HCT116 (cell line): ENCODE results near the gene GDPD5. TPM values are rescaled to one million over a fixed set of nuclear protein-coding genes. Genes with fewer than 3 reads are reported as not detected.

Experiments used
- ATAC-seq: fragments of 200-7000 bp; cut with Tn5 transposase; 2 replicates; pipeline ENCODE4 v1.9.1; 2020; ENCODE audit warnings: mild to moderate bottlenecking, moderate library complexity
- BruUV-seq: library from RNA; stranded (reverse); fragments of 400-500 nt; replicated peaks from 2 replicates; lab custom pipeline; 2021; lab: Mats Ljungman, UMichigan
- CTCF ChIA-PET: fragments of 300-600 bp; sonication (Branson Sonifier 250); formaldehyde crosslinking; loops from one replicate; lab custom pipeline; 2021; ENCODE audit warnings: antibody characterized with exemption; lab: Charles Lee
- POLR2A ChIA-PET: fragments of 300-600, 350-600 bp; sonication (Branson Sonifier 250); formaldehyde crosslinking; loops from one replicate; lab custom pipeline; 2021; ENCODE audit warnings: antibody characterized with exemption; lab: Charles Lee
- RAD21 ChIA-PET, 2 experiments: fragments of 300-600 bp; sonication (Branson Sonifier 250); formaldehyde crosslinking; loops; one replicate each; lab custom pipeline; 2023; ENCODE audit warnings: low total read pairs in 2 of 2; ENCODE audit not compliant: uncharacterized antibody in 2 of 2, unreplicated experiment in 2 of 2, low non-redundant PET in 1 of 2; lab: Charles Lee
- DNase-seq: peaks from one replicate; pipeline ENCODE4 v3.0.0-alpha.2; 2010; ENCODE audit warnings: low read depth, low spot score
- H2AFZ ChIP-seq: fragments of 200-600 bp; shearing (Covaris generic), sonication (generic); 2 replicates; pipeline ENCODE4 v1.6.1; 2017; ENCODE audit warnings: low read depth, mixed run types, mixed read lengths, antibody characterized with exemption, low read length; ENCODE audit not compliant: poor library complexity, severe bottlenecking
- H3K27ac ChIP-seq: 2 replicates; pipeline ENCODE4 v1.5.1; 2012; ENCODE audit warnings: low read depth, low read length
- H3K27me3 ChIP-seq: fragments of 200-600 bp; sonication (generic); 2 replicates; pipeline ENCODE4 v1.6.1; 2016; ENCODE audit warnings: mixed run types, low read length, mixed read lengths; ENCODE audit not compliant: insufficient read depth
- H3K36me3 ChIP-seq, 2 experiments: fragments of 200-500 bp in 1 of 2; fragments of 200-600 bp in 1 of 2; sonication (Bioruptor generic) in 1 of 2; sonication (generic) in 1 of 2; 2 replicates each; pipeline versions ENCODE4 v1.5.1 to v1.6.1; 2014 to 2016; ENCODE audit warnings: low read length in 2 of 2, inconsistent platforms in 1 of 2, mixed read lengths in 1 of 2, mixed run types in 1 of 2; ENCODE audit not compliant: insufficient read depth in 2 of 2, control insufficient read depth in 1 of 2
- H3K4me1 ChIP-seq, 2 experiments: fragments of 200-600 bp in 1 of 2; sonication (generic) in 1 of 2; 2 replicates each; pipeline versions ENCODE4 v1.5.1 to v1.6.1; 2012 to 2017; ENCODE audit warnings: low read length in 2 of 2, inconsistent platforms in 1 of 2, mild to moderate bottlenecking in 1 of 2, mixed read lengths in 1 of 2, mixed run types in 1 of 2, moderate library complexity in 1 of 2; ENCODE audit not compliant: insufficient read depth in 2 of 2, control insufficient read depth in 1 of 2
- H3K4me2 ChIP-seq: fragments of 200-600 bp; sonication (generic); 2 replicates; pipeline ENCODE4 v1.6.1; 2017; ENCODE audit warnings: mixed run types, low read length, mixed read lengths
- H3K4me3 ChIP-seq, 2 experiments: fragments of 200-600 bp in 1 of 2; sonication (generic) in 1 of 2; replicated peaks in 1 of 2; 2 replicates each; pipeline ENCODE4 v1.5.1; 2011 to 2016; ENCODE audit warnings: low read length in 2 of 2, control low read depth in 1 of 2, low read depth in 1 of 2, mild to moderate bottlenecking in 1 of 2, mixed read lengths in 1 of 2, mixed run types in 1 of 2
- H3K79me2 ChIP-seq: fragments of 200-600 bp; sonication (generic); 2 replicates; pipeline ENCODE4 v1.6.1; 2017; ENCODE audit warnings: mild to moderate bottlenecking, mixed run types, low read length, moderate library complexity, mixed read lengths; ENCODE audit not compliant: insufficient read depth
- H3K9ac ChIP-seq: fragments of 200-600 bp; sonication (generic); 2 replicates; pipeline ENCODE4 v1.6.1; 2016; ENCODE audit warnings: low read length, mixed read lengths
- H3K9me2 ChIP-seq: fragments of 200-600 bp; sonication (generic), shearing (Covaris generic); 2 replicates; pipeline ENCODE4 v1.6.1; 2017; ENCODE audit warnings: mixed run types, mild to moderate bottlenecking, moderate library complexity; ENCODE audit not compliant: insufficient read depth
- H3K9me3 ChIP-seq, 2 experiments: fragments of 200-500 bp in 1 of 2; fragments of 200-600 bp in 1 of 2; sonication (Bioruptor generic) in 1 of 2; sonication (generic) in 1 of 2; 2 replicates each; pipeline ENCODE4 v1.6.1; 2014 to 2017; ENCODE audit warnings: low read length in 2 of 2, mixed read lengths in 2 of 2, inconsistent platforms in 1 of 2, low read depth in 1 of 2, mild to moderate bottlenecking in 1 of 2, mixed run types in 1 of 2, moderate library complexity in 1 of 2; ENCODE audit not compliant: control insufficient read depth in 1 of 2, insufficient read depth in 1 of 2
- H4K20me1 ChIP-seq: fragments of 200-600 bp; sonication (generic), shearing (Covaris generic); 2 replicates; pipeline ENCODE4 v1.6.1; 2017; ENCODE audit warnings: mixed run types, mild to moderate bottlenecking, moderate library complexity; ENCODE audit not compliant: insufficient read depth
- CBX3 ChIP-seq: IDR thresholded peaks from 2 replicates; pipeline ENCODE4 v1.6.1; 2012; ENCODE audit warnings: low read depth
- CEBPB ChIP-seq: IDR thresholded peaks from 2 replicates; pipeline ENCODE4 v1.6.1; 2012; ENCODE audit warnings: low read depth
- EGR1 ChIP-seq: IDR thresholded peaks from 2 replicates; pipeline ENCODE4 v1.6.1; 2012; ENCODE audit warnings: low read depth
- EZH2 ChIP-seq: fragments of 200-600 bp; sonication (generic); IDR thresholded peaks from 2 replicates; pipeline ENCODE4 v1.6.1; 2017; ENCODE audit warnings: antibody characterized with exemption, mixed run types
- FOSL1 ChIP-seq: IDR thresholded peaks from 2 replicates; pipeline ENCODE4 v1.6.1; 2012; ENCODE audit warnings: low read depth
- POLR2A ChIP-seq: IDR thresholded peaks from 2 replicates; pipeline ENCODE4 v1.7.0; 2011; ENCODE audit warnings: borderline replicate concordance; ENCODE audit not compliant: insufficient read depth, insufficient read length; ENCODE audit errors: extremely low read depth
- POLR2AphosphoS5 ChIP-seq: IDR thresholded peaks from 2 replicates; pipeline ENCODE4 v1.6.1; 2011; ENCODE audit warnings: mild to moderate bottlenecking, low read depth, low read length, moderate library complexity
- SIN3A ChIP-seq: IDR thresholded peaks from 2 replicates; pipeline ENCODE4 v1.6.1; 2012; ENCODE audit warnings: low read depth
- SP1 ChIP-seq: IDR thresholded peaks from 2 replicates; pipeline ENCODE4 v1.6.1; 2012; ENCODE audit warnings: low read depth
- SRF ChIP-seq: IDR thresholded peaks from 2 replicates; pipeline ENCODE4 v1.6.1; 2012; ENCODE audit warnings: low read depth
- TCF7L2 ChIP-seq: IDR thresholded peaks from 2 replicates; pipeline ENCODE4 v1.7.0; 2011; ENCODE audit warnings: borderline replicate concordance, inconsistent platforms; ENCODE audit not compliant: insufficient read depth, insufficient read length; ENCODE audit errors: extremely low read depth
- YY1 ChIP-seq: IDR thresholded peaks from 2 replicates; pipeline ENCODE4 v1.6.1; 2011; ENCODE audit warnings: low read length, low read depth, moderate library complexity, mild to moderate bottlenecking; ENCODE audit not compliant: insufficient replicate concordance; ENCODE audit errors: extremely low read depth
- ZFX ChIP-seq: fragments of 450-650 bp; IDR thresholded peaks from 2 replicates; pipeline ENCODE4 v1.6.1; 2017
- ZNF274 ChIP-seq: fragments of 200-500 bp; sonication (Bioruptor generic); IDR thresholded peaks from 2 replicates; pipeline ENCODE4 v1.6.1; 2014; ENCODE audit warnings: mild to moderate bottlenecking, low read depth, low read length, inconsistent platforms
- intact Hi-C: fragments of 100-400 bp; cut with micrococcal nuclease; formaldehyde crosslinking; loops from 2 replicates; pipeline ENCODE4 v1.10.0; 2022
- total RNA-seq: library from RNA; stranded (reverse); gene quantifications from one replicate; pipeline ENCODE4 v1.2.1, GENCODE V29; 2021; ENCODE audit not compliant: unreplicated experiment
- TF ChIP-seq, protein P1 (sequence below), 3 experiments: fragments of 200-600 bp in 1 of 3; sonication (generic) in 1 of 3; IDR thresholded peaks in 2 of 3; conservative IDR thresholded peaks in 1 of 3; 2 replicates each; pipeline ENCODE4 v1.5.1; 2012 to 2017; ENCODE audit warnings: low read depth in 2 of 3, low read length in 2 of 3, antibody characterized with exemption in 1 of 3, borderline replicate concordance in 1 of 3, control low read depth in 1 of 3, mild to moderate bottlenecking in 1 of 3, mixed read lengths in 1 of 3, mixed run types in 1 of 3, moderate library complexity in 1 of 3; ENCODE audit not compliant: insufficient read depth in 1 of 3
- TF ChIP-seq, protein P2 (sequence below): IDR thresholded peaks from 2 replicates; pipeline ENCODE4 v1.6.1; 2012; ENCODE audit warnings: low read depth
- TF ChIP-seq, protein P3 (sequence below): IDR thresholded peaks from 2 replicates; pipeline ENCODE4 v1.6.1; 2011; ENCODE audit warnings: mild to moderate bottlenecking, low read length, moderate library complexity; ENCODE audit not compliant: insufficient replicate concordance; ENCODE audit errors: extremely low read depth
- TF ChIP-seq, protein P4 (sequence below): IDR thresholded peaks from 2 replicates; pipeline ENCODE4 v1.6.1; 2012

The GDPD5 gene
- total RNA-seq, 1 experiment from 2014 or later: 27.5 TPM

DNA sequence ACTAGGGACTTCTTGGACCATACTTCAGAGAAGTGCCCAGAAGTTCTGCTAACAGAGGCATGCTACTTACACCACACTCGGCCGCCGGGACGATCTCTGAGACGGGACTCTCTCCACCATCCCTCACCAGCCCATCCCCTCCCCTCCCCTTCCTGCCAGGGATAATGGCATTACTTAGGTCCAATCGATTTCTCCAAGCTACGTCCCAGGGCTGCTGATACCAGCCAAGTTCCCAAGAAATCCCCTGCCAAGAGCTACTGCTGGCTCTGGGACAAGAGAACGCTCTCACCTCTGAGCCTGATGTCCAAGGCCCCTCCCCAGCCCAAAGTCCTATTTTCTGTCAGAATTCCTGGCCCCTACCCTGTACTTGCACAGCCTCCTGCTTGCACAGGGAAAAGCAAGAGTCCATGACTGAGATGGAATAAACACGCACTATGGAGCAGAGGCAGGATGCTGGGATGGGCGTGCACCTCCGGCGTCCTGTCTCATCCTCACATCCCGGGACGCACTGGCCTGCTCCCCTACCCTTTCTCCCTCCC lies 42.7 kb downstream of the GDPD5 start:
- Histone ChIP-seq H3K9ac (no peak overlapping the region), H3K4me2 (no peak overlapping the region), H4K20me1 (no peaks in the 10 kb centered on the region), H3K9me2 (no peaks in the 10 kb centered on the region), H3K4me1 (no peaks in the 10 kb centered on the region), H3K4me3 (no peak overlapping the region), H2AFZ (no peak overlapping the region), H3K79me2 (no peaks in the 10 kb centered on the region), H3K36me3 (no peaks in the 10 kb centered on the region), H3K9me3 (no peaks in the 10 kb centered on the region), H3K27me3 (no peaks in the 10 kb centered on the region), H3K27ac (no peak overlapping the region)
- intact Hi-C loops: no loop called here
- ATAC-seq (no peak), DNase-seq (no peak)
- TF ChIP-seq FOSL1 (no peak), EGR1 (no peak), ZFX (no peak), SP1 (no peak), EZH2 (no peak), POLR2A (no peak), ZNF274 (no peak), TCF7L2 (no peak), SRF (no peak), CEBPB (no peak), SIN3A (no peak), YY1 (no peak), POLR2AphosphoS5 (no peak), CBX3 (no peak)
- TF ChIP-seq, protein P1, sequence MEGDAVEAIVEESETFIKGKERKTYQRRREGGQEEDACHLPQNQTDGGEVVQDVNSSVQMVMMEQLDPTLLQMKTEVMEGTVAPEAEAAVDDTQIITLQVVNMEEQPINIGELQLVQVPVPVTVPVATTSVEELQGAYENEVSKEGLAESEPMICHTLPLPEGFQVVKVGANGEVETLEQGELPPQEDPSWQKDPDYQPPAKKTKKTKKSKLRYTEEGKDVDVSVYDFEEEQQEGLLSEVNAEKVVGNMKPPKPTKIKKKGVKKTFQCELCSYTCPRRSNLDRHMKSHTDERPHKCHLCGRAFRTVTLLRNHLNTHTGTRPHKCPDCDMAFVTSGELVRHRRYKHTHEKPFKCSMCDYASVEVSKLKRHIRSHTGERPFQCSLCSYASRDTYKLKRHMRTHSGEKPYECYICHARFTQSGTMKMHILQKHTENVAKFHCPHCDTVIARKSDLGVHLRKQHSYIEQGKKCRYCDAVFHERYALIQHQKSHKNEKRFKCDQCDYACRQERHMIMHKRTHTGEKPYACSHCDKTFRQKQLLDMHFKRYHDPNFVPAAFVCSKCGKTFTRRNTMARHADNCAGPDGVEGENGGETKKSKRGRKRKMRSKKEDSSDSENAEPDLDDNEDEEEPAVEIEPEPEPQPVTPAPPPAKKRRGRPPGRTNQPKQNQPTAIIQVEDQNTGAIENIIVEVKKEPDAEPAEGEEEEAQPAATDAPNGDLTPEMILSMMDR (IDR thresholded peaks at IDR 0.05 in 2 of 3, conservative IDR thresholded peaks at IDR 0.05 in 1 of 3; ENCODE audit: borderline replicate concordance in 1 of 3, insufficient read depth in 1 of 3, low read depth in 2 of 3, low read length in 2 of 3): no peak
- TF ChIP-seq, protein P2, sequence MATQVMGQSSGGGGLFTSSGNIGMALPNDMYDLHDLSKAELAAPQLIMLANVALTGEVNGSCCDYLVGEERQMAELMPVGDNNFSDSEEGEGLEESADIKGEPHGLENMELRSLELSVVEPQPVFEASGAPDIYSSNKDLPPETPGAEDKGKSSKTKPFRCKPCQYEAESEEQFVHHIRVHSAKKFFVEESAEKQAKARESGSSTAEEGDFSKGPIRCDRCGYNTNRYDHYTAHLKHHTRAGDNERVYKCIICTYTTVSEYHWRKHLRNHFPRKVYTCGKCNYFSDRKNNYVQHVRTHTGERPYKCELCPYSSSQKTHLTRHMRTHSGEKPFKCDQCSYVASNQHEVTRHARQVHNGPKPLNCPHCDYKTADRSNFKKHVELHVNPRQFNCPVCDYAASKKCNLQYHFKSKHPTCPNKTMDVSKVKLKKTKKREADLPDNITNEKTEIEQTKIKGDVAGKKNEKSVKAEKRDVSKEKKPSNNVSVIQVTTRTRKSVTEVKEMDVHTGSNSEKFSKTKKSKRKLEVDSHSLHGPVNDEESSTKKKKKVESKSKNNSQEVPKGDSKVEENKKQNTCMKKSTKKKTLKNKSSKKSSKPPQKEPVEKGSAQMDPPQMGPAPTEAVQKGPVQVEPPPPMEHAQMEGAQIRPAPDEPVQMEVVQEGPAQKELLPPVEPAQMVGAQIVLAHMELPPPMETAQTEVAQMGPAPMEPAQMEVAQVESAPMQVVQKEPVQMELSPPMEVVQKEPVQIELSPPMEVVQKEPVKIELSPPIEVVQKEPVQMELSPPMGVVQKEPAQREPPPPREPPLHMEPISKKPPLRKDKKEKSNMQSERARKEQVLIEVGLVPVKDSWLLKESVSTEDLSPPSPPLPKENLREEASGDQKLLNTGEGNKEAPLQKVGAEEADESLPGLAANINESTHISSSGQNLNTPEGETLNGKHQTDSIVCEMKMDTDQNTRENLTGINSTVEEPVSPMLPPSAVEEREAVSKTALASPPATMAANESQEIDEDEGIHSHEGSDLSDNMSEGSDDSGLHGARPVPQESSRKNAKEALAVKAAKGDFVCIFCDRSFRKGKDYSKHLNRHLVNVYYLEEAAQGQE: no peak
- TF ChIP-seq, protein P3, sequence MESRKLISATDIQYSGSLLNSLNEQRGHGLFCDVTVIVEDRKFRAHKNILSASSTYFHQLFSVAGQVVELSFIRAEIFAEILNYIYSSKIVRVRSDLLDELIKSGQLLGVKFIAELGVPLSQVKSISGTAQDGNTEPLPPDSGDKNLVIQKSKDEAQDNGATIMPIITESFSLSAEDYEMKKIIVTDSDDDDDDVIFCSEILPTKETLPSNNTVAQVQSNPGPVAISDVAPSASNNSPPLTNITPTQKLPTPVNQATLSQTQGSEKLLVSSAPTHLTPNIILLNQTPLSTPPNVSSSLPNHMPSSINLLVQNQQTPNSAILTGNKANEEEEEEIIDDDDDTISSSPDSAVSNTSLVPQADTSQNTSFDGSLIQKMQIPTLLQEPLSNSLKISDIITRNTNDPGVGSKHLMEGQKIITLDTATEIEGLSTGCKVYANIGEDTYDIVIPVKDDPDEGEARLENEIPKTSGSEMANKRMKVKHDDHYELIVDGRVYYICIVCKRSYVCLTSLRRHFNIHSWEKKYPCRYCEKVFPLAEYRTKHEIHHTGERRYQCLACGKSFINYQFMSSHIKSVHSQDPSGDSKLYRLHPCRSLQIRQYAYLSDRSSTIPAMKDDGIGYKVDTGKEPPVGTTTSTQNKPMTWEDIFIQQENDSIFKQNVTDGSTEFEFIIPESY: no peak
- TF ChIP-seq, protein P4, sequence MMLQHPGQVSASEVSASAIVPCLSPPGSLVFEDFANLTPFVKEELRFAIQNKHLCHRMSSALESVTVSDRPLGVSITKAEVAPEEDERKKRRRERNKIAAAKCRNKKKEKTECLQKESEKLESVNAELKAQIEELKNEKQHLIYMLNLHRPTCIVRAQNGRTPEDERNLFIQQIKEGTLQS: no peak
- ChIA-PET POLR2A (no interaction called here), CTCF (no interaction called here), RAD21 (no interaction called here)
- no TSS peak for BruUV-seq
